Sigmoid colon (tissue), 7 donors: ENCODE measurements around the gene ANKRD35. TPM values are rescaled to one million over a fixed set of nuclear protein-coding genes. Genes with fewer than 3 reads are reported as not detected.
A peak's percentile ranks its signal among the peaks of the same experiment; 100 is the strongest.

Experiments
- DNase-seq: peaks from one replicate; pipeline ENCODE4 v3.0.0-alpha.2; 2019
- H3K27ac ChIP-seq, 4 donors: fragments of 200-600 bp; sonication (generic); one replicate each; pipeline ENCODE4 v1.5.1; 2016 to 2019; ENCODE audit warnings: mild to moderate bottlenecking in 1 of 4
- H3K27me3 ChIP-seq, 3 donors: fragments of 200-600 bp; sonication (generic); one replicate each; pipeline ENCODE4 v1.5.1; 2019; ENCODE audit warnings: mild to moderate bottlenecking in 1 of 3
- H3K36me3 ChIP-seq, 4 donors: fragments of 200-600 bp; sonication (generic); one replicate each; pipeline ENCODE4 v1.5.1; 2016 to 2019
- H3K4me1 ChIP-seq, 4 donors: fragments of 200-600 bp; sonication (generic); one replicate each; pipeline ENCODE4 v1.5.1; 2017 to 2019
- H3K4me3 ChIP-seq, 4 donors: fragments of 200-600 bp; sonication (generic); one replicate each; pipeline ENCODE4 v1.5.1; 2017 to 2019; ENCODE audit warnings: mild to moderate bottlenecking in 2 of 4, moderate library complexity in 1 of 4
- H3K9me3 ChIP-seq, 4 donors: fragments of 200-600 bp in 3 of 4; sonication (generic) in 3 of 4; one replicate each; pipeline versions ENCODE4 v1.5.1 to v1.6.1; 2013 to 2019
- CTCF ChIP-seq, 4 experiments: fragments of 450-650 bp in 3 of 4; fragments of 200-600 bp in 1 of 4; IDR thresholded peaks; one replicate each; pipeline ENCODE4 v1.5.1; 2016 to 2019; ENCODE audit warnings: antibody characterized with exemption in 4 of 4, mild to moderate bottlenecking in 3 of 4, moderate library complexity in 2 of 4
- EP300 ChIP-seq, 4 donors: sonication (generic); formaldehyde crosslinking; IDR thresholded peaks; one replicate each; pipeline ENCODE4 v1.6.1; 2017; ENCODE audit warnings: antibody characterized with exemption in 4 of 4
- POLR2A ChIP-seq, 2 donors: fragments of 450-650 bp; IDR thresholded peaks; one replicate each; pipeline ENCODE4 v1.6.1; 2016; ENCODE audit warnings: antibody characterized with exemption in 2 of 2, mild to moderate bottlenecking in 2 of 2, moderate library complexity in 2 of 2
- POLR2AphosphoS5 ChIP-seq, 4 donors: sonication (generic); formaldehyde crosslinking; IDR thresholded peaks; one replicate each; pipeline ENCODE4 v1.6.1; 2017; ENCODE audit warnings: antibody characterized with exemption in 4 of 4
- WGBS, 2 donors: extraction: QIAGEN DNeasy Blood & Tissue Kit; methylation state at CpG; one replicate each; pipeline ENCODE4 v1.1.7; 2013; 5-methylcytosine and 5-hydroxymethylcytosine counted together
- intact Hi-C: fragments of 100-400 bp; cut with DNase I; formaldehyde crosslinking; loops from one replicate; pipeline ENCODE4 v1.15.1; 2023
- polyA plus RNA-seq, 3 donors: library from polyadenylated mRNA; stranded (reverse); fragments of 200-250 nt; gene quantifications; one replicate each; pipeline ENCODE4 v1.2.3, GENCODE V29; 2013
- total RNA-seq, 4 donors: library from RNA; depleted of rRNA; stranded (reverse); fragments of >200 nt; gene quantifications; one replicate each; pipeline ENCODE4 v1.1.0, GENCODE V29; 2016
- donor health status: healthy with polysubstance abuse.
- donor health status: Bipolar disorder and iron deficiency.
- donor health status: healthy.

Gene ANKRD35
- total and polyA plus RNA-seq, 7 donors, result 0.46 to 13.8 (median 5.2) TPM

GRCh38 chr1:145858238-145858900 is 27.3 kb downstream of the ANKRD35 start:
- TF ChIP-seq CTCF (IDR thresholded peaks at IDR 0.05) (no peak), POLR2A (IDR thresholded peaks at IDR 0.05) (no peak), EP300 (IDR thresholded peaks at IDR 0.05) (no peak), POLR2AphosphoS5 (IDR thresholded peaks at IDR 0.05) (no peak)
- Histone ChIP-seq H3K27ac (peak overlapping the region; percentile 94 to 96 (median 95)), H3K36me3 (peaks cover 27 to 38% (median 29%) of the 10 kb centered on the region in 4 donors), H3K4me3 (peak overlapping the region; percentile 57 to 97 (median 82)), H3K9me3 (no peaks in the 10 kb centered on the region), H3K4me1 (peaks cover 0 to 23% (median 20%) of the 10 kb centered on the region in 4 donors), H3K27me3 (no peaks in the 10 kb centered on the region)
- peak; percentile 83 for DNase-seq
- intact Hi-C loops, result loop anchor here (5.0 kb wide), 3 partner anchors 34 to 99 kb away; partner anchors contain the start of genes LIX1L and PEX11B
- WGBS, 2 donors, result 1% methylated on average over 35 of the region's 35 CpGs

GRCh38 chr1:145857170-145857569 is 28.5 kb downstream of the ANKRD35 start:
- no peak for DNase-seq
- Histone ChIP-seq H3K9me3 (no peaks in the 10 kb centered on the region), H3K4me3 (no peak overlapping the region), H3K4me1 (peaks cover 0 to 23% (median 20%) of the 10 kb centered on the region in 4 donors), H3K36me3 (peaks cover 36 to 50% (median 37%) of the 10 kb centered on the region in 4 donors), H3K27ac (no peak overlapping the region), H3K27me3 (no peaks in the 10 kb centered on the region)
- TF ChIP-seq POLR2AphosphoS5 (IDR thresholded peaks at IDR 0.05), result no peak
- TF ChIP-seq EP300 (IDR thresholded peaks at IDR 0.05), result no peak
- no peak for TF ChIP-seq CTCF (IDR thresholded peaks at IDR 0.05)
- TF ChIP-seq POLR2A (IDR thresholded peaks at IDR 0.05), result no peak
- intact Hi-C loops, result loop anchor here (5.0 kb wide), 3 partner anchors 35 to 100 kb away; partner anchors contain the start of genes LIX1L and PEX11B
- WGBS, 2 donors, result 71 to 85% methylated on average over 4 of the region's 4 CpGs

- no peak for DNase-seq
- no peak overlapping the region for H3K4me3 ChIP-seq
- WGBS, 2 donors, result 86 to 89% methylated on average over 7 of the region's 7 CpGs
- TF ChIP-seq POLR2A (IDR thresholded peaks at IDR 0.05) (no peak), CTCF (IDR thresholded peaks at IDR 0.05) (no peak), EP300 (IDR thresholded peaks at IDR 0.05) (no peak), POLR2AphosphoS5 (IDR thresholded peaks at IDR 0.05) (no peak)
- peaks cover 46 to 67% (median 50%) of the 10 kb centered on the region in 4 donors for H3K36me3 ChIP-seq
- peaks cover 0 to 23% (median 20%) of the 10 kb centered on the region in 4 donors for H3K4me1 ChIP-seq
- no peaks in the 10 kb centered on the region for H3K27me3 ChIP-seq
- H3K9me3 ChIP-seq, result no peaks in the 10 kb centered on the region
- H3K27ac ChIP-seq, result no peak overlapping the region
- intact Hi-C loops, result loop anchor here (2.0 to 5.0 kb wide), 4 partner anchors 23 to 102 kb away; partner anchors contain the start of genes LIX1L and PEX11B
Observed at GRCh38 chr1:145855426-145855948, 30.2 kb downstream of the ANKRD35 start.

GRCh38 chr1:145849356-145850160 is 36.1 kb downstream of the ANKRD35 start:
- Histone ChIP-seq H3K27ac (peak overlapping the region in 1 of 4 donors; percentile 7), H3K9me3 (no peaks in the 10 kb centered on the region), H3K36me3 (peaks cover 39 to 65% (median 46%) of the 10 kb centered on the region in 4 donors), H3K27me3 (no peaks in the 10 kb centered on the region), H3K4me3 (no peak overlapping the region), H3K4me1 (peaks cover 0 to 14% (median 13%) of the 10 kb centered on the region in 4 donors)
- no peak for DNase-seq
- TF ChIP-seq POLR2AphosphoS5 (IDR thresholded peaks at IDR 0.05) (no peak), POLR2A (IDR thresholded peaks at IDR 0.05) (no peak), CTCF (IDR thresholded peaks at IDR 0.05) (no peak), EP300 (IDR thresholded peaks at IDR 0.05) (no peak)
- WGBS, 2 donors, result 84% methylated on average over 15 of the region's 15 CpGs
- intact Hi-C loops, result loop anchor here (5.0 to 10.0 kb wide), 2 partner anchors 63 to 65 kb away; partner anchors contain the start of gene ITGA10
